ENCODE data around the gene EFCAB6.

EFCAB6 gene

GRCh38 chr22:43490311-43490710 is 321.8 kb downstream of the EFCAB6 start:
- DNase-seq: no peak

GRCh38 chr22:43488937-43489336 is 323.2 kb downstream of the EFCAB6 start:
- no peak for DNase-seq

DNA sequence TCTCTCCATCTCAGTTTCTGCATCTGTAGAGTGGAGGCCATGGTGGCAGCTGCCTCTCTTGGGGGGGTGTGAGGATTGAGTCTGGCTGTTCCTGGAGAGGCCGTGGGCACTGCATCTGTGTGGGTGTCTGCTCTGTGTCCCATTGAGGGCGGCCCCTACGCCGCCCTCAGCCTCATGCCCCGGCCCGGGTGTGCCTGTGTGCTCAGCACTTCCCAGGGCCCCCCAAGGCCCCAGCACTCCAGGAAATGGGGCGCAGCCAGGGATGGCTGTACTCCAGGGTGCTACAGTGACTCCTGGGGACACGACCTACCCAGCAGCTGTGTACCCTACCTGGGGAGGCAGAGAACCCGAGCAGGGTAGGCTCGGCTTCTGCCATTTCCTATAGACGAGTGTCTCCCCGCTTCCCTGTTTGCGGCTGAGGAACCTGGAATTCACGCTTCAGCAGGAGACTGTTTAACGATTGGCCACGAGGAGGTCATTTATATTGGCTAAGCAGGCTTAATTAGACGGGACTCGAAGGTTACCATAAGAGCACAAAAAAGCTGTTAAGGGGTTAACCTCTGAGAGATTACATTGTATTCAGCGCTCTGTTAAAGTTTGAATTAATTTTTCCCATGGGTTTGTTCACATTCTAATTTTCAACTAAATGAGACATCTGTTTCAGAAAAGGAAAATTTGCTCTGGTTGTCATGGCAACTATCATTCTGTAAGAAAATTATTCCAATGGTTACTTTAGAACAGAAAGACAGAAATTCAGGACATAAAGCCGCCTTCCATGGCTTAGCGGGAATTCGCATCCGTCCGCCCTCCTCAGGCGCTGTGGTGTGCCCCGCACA is 323.9 kb downstream of the EFCAB6 start:
- no peak for DNase-seq

DNA sequence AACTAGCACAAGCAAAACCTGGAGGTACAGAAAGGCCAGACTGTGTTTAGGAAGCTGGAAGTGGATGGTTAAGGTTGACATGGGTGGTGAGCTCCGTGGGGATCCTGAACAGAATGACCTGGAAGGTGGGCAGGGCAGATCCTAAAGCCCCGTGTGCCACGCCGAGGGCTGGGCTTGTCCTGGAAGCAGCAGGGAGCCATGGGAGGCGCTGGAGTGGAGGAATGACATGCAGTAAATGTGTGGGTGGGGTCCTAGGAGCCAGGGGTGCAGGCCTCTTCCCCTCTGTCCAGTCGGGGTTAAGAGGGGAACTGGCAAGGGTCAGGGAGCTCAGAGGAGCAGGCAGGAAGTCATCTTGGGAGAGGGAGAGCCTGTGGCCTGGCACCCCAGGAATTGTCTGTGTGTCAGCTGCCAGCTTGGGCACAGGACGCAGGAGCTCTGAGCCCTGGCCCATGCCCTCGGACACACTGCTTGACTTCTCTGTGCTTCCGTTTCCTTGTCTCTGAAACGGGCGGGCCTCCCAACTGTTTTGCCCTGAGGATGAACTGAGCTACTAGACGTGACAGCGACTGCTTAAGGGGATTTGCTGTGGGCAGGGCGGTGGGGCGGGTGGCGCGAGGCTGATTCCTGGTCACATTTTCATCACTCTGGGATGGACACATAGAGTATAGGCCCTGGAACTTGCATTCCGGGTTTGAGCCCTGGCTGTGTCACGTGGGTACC is 324.6 kb downstream of the EFCAB6 start:
- DNase-seq: no peak

DNA sequence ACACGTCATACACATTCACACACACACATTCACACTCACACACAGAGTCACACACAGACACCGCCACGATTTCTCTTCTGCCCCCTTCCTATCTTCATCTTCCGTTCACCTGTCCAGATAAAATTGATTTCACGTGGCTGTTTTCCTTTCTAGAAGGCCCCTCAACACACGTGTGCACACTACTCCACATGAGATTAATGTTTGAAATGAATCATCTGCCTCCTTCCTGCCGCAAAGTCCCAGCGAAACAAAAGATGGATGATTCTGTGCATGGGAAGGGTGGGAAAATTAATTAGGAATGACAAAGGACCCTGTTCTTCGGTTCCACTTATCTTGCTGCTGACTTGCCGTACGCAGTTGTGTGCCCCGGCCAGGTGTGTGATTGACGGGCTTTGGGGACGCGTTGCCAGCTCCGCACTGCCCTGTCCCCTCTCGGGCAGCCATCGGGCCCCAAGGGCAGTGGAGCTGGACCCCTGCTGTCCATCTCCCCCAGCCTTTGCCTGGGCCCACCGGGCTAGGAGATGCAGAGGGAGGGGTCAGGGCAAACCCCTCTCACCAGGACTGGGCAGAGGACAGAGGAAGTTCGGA is 326.5 kb downstream of the EFCAB6 start:
- DNase-seq: no peak

DNA sequence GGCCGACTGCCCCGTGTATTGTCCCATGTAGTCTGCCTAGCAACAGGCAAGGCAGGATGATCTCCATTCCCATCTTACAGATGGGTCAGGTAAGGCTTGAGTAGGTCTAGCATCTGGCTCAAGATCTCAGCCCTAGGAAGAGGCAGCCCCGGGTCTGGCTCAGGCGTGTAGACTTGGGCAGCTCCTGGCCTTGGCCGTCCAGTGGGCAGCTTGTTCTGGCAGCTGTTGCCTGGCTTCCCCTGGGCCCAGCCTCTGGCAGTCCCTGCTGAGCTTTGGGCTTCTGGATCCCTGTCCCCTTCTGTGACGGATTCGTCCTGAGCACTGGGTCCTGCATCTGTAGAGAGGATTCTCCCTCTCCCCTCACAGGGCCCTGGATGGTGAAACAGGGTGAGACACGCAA is 327.9 kb downstream of the EFCAB6 start:
- DNase-seq: no peak

DNA sequence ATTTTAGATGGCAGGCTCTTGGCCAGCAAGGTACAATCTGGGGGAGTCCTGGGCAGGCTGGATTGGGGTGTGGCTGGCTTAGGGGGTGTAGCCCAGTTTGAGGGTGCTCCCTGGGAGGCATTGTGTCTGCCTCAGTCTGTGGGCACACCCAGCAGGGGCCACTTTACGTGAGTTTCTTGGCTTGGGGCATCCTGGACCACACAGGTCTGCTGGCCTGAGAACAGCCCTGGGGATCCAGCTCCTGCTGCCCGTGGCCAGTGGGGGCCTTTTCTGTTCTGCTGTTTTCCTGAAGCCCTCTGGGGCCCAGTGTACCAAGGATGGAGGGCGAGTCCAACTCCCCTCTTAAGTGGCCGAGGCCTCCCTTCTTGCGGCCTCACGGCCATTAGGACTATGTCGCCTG is 328.4 kb downstream of the EFCAB6 start:
- no peak for DNase-seq

- no peak for DNase-seq
Observed at GRCh38 chr22:43483266-43483665, 328.8 kb downstream of the EFCAB6 start.

GRCh38 chr22:43482318-43482625 is 329.8 kb downstream of the EFCAB6 start:
- no peak for DNase-seq

- peak; percentile 79 for DNase-seq
Observed at GRCh38 chr22:43481568-43482317, 330.4 kb downstream of the EFCAB6 start.

GRCh38 chr22:43479962-43480361 is 332.1 kb downstream of the EFCAB6 start:
- peak; percentile 62 for DNase-seq

GRCh38 chr22:43479301-43479950 is 332.7 kb downstream of the EFCAB6 start:
- DNase-seq: peak; percentile 33

Data from hematopoietic multipotent progenitor cell treated with erythropoietin and hydrocortisone succinate and interleukin-3 and kit ligand, for 4 days (in vitro differentiated cells).